ENCODE results near the gene HRNR.

GRCh38 chr1:152182944-152183361 is 41.0 kb downstream of the HRNR start:
- TF ChIP-seq CTCF (IDR thresholded peaks at IDR 0.05) (no peak), ELK1 (IDR thresholded peaks at IDR 0.05; ENCODE audit: low read depth, low read length) (no peak), EP300 (IDR thresholded peaks at IDR 0.05) (no peak), MAFK (IDR thresholded peaks at IDR 0.05; ENCODE audit: partially characterized antibody) (peak; percentile 60), FOSL2 (IDR thresholded peaks at IDR 0.05) (0 out of 2 replicates have a peak, but pooled peaks have one; percentile 17), FOSL2 (CRISPR knock-in tag; IDR thresholded peaks at IDR 0.05) (0 out of 2 replicates have a peak, but pooled peaks have one; percentile 17), KDM5A (IDR thresholded peaks at IDR 0.05) (no peak), POLR2A (IDR thresholded peaks at IDR 0.05; ENCODE audit: low read length) (no peak), MAZ (IDR thresholded peaks at IDR 0.05; ENCODE audit: borderline replicate concordance, low read depth, low read length) (no peak), CBX2 (IDR thresholded peaks at IDR 0.05; ENCODE audit: borderline replicate concordance, low read depth) (no peak)
